ENCODE data around the gene CD244. TPM values are rescaled to one million over a fixed set of nuclear protein-coding genes. Genes with fewer than 3 reads are reported as not detected.

CD244 gene
- polyA plus RNA-seq, 3 donors, result 0.22 to 0.43 (median 0.23) TPM

DNA sequence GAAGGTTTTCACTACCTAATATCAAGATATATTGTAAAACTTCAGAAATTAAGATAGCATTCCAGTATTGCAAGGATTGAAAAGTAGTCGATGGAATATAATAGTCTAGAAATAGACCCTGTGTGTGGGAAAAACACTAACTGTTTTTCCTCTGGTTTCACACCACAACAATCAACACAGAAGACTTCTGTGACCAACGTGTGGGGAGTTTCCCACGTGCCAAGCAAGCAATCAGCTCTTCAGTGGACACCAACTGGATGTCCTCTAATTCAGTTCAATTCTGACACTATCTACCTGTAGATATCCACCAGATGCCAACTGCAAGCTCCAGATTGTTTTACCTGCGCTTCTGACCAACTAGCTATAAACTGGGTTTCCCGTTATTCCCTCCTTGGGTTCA is 12.1 kb downstream of the CD244 start:
- DNase-seq, result no peak

DNA sequence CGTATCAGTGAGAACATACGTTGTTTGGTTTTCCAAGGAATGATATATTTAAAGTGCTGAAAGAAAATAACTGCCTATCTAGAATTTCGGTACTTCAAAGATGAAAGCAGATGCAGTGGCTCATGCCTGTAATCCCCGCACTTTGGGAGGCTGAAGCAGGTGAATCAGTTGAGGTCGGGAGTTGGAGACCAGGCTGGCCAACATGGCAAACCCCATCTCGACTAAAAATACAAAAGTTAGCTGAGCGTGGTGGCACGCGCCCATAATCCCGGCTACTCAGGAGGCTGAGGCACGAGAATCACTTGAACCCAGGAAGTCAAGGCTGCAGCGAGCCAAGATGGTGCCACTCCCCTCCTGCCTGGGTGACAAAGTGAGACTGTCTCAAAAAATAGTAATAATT is 16.4 kb downstream of the CD244 start:
- DNase-seq, result no peak

DNA sequence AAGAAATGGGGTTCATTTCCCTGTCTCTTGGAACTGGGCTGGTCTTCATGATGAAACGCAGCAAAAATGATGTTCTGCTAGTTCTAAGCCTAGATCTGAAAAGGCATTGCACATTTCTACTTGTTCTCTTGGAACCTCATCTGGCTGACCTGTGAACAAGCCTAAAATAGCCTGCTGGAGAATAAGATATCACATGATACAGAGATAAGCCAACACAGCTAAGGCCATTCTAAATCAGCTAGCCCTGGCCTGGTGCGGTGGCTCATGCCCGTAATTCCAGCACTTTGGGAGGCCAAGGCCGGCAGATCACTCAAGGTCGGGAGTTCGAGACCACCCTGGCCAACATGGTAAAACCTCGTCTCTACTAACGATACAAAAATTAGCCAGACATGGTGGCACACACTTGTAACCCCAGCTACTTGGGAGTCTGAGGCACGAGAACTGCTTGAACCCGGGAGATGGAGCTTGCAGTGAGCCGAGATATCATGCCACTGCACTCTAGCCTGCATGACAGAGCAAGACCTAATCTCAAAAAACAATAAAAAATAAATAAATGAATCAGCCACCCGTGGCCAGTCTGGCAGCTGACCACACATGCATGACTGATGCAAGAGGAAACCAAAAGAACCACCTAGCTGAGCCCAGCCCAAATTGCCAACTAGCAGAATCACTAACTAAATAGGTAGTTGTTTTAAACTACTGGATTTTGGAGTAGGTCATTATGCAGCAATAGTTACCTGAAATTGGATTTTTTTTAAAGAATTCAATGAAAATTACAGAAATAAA is 18.0 kb downstream of the CD244 start:
- no peak for DNase-seq

DNA sequence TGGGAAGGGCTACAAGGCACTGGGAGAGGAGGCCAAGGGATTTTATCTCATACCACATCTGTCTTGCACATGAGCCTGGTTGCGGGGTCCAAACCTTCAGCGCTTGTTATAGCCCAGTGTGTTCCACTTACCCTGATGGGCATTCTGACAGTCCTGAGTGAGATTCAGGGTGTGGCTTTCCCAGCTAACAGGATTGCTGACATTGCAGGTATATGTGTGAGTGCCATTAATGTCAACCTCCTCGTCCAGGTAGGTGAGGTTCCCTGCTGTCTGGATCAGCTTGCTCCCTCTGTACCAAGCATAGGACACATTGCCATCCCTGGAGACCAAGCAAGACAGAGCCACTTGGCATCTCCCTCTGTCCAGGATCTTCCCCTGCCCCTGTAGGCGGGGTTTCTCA is 21.6 kb downstream of the CD244 start:
- DNase-seq, result no peak

DNA sequence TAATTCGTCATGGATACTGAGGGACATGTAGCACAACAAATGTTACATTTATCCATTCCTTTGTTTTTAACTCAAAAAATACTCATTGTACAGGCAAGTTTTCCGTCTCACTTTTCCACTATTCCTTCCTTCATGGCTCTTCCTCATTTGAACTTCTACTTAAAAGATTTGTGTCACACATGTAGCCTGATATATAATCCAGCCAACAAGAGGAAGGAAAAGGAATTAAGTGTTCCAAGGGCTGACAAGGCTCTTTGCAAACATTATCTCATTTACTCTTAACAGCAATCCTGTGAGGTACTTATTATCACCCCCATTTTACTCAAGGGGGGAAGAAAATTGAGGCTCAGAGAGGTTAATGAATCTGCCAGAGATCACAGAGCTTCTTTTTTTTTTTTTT is 22.9 kb downstream of the CD244 start:
- no peak for DNase-seq

DNA sequence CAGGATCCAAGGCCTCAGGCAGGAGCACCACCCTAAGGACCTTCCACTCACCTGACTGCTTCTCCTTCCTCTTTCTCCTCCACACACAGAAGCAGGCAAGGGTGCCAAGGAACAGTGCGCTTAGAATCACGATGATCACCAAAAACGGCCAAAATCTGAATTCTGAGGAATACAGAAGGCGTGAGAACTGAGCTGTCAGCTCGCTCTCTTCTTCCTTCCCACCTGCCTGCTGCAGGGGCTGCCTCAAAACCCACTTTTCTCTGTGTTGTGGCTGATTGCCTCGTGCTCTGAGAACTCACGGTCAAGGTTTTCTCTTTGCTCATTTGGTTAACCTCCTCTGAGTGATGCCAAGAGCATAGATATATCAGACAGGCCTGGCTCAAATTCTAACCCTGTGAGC is 23.8 kb downstream of the CD244 start:
- no peak for DNase-seq

DNA sequence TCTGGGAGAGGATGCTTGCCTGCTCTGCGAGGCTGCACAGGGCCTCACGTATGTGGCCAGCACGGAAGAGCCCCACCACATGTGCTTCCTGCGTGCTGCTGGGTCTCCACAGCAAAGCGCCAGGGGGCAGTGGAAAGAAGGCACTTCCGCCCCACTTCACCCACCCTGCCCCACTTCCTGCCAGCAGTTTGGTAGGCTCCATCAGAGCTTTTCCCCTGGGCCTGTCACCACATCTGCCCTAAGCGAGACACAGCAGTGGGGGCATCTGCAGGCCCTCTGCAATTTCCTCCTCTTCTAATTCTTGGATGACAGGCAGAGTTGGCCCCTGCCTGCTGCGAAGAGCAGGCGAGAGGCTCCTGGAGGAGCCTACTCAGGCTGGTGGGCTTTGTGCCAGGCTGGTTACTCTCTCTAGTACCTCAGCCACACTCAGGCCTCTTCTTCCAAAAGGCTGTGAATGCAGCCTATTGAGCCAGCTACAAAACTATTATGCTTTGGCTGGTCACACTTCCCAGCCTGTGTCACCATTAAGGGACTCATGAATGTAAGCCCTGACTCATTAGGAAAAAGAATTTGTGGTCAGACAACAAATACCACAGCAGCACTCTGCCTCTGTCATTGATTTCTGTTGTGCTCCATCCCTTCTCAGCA is 25.0 kb downstream of the CD244 start:
- no peak for DNase-seq

DNA sequence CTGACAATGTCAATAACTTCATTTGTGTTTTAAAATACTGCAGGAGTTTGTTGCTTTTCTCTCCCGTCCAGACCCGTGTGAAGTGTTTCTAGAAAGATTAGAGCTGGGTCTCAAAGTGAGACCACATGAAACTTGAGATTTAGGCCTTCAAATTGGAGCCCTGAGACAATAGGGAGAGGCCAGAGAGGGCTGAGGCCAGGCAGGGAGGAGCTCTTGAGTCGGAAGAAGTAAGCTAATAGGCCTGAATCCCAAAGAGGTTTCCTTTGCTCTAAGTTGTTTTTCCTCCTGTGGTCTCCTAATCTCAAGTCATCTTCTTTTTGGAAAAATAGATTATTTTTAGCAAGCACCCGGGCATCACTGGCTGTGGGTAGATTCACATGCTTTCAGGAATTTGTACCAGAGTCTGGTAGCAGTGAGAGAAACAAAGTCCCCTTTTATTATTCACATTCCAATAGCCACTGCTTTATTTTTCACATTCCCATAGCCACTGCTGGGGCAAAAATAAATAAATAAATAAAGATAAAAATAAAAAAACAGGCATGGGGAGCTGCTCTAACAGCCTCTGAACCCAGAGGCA is 25.6 kb downstream of the CD244 start:
- DNase-seq, result no peak

DNA sequence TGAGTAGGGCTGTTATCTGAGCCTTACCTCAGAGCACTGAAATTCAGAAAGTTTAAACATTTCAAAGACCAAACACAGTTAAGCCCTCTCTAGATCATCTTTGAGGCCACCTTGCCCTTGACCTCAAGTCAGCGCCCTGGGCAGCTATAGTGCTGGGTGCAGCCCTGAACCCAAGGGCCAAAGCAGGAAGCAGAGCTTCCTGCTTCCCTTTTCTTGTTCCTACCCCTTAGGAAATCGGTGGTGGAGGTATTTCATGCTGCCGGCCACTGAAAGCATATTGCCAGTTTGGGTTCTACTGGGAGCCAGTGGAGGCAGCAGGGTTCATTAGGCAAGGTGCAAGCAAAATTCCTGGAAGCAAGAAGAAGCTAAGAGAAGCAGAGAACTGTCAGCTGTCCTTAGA is 26.1 kb downstream of the CD244 start:
- no peak for DNase-seq

DNA sequence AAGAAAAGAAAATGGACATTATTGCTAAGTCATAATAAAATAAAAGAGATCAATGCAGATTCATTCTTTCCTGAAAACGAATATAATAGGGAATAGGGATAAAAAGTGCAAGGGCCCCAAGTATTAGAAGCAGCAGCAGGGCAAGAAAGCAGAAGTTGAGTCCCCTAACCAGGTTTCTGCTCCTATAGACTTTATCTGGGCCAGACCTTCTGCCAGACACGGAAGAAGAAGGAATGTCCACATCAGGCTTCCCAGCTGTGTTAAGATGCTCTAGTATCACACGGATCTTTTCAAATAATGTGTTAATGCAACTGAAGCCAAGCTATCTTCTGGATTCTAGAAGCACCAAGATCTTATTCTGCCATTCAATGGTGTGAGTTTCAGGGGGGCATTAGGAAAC is 26.9 kb downstream of the CD244 start:
- DNase-seq, result no peak

DNA sequence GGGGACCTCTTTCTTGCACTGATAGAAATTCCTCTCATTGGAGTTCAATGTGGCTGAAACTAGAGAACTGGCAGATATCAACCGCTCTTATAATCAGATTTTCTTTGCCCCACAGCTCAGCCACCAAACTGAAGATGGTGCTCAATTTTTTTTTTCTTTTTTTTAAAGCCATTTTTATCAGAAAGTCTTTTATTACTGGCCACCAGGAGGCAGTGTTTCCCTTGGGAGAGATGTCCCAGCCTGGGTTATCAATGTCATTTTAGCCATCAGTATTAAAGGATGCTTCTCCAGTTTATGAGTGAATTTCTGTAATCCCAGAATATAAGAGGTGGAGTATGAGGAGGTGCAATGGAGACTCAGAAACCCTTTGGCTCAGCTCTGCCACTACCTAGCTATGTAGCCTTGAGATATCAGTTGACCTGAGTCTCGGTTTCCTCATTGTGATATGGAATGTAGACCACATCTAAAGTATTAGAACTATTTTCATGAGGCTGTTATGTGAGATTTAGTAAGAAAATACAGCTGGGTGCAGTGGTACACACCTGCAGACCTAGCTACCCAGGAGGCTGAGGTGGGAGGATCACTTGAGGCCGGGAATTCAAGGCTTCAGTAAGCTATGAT is 27.6 kb downstream of the CD244 start:
- peak; percentile 12 for DNase-seq

DNA sequence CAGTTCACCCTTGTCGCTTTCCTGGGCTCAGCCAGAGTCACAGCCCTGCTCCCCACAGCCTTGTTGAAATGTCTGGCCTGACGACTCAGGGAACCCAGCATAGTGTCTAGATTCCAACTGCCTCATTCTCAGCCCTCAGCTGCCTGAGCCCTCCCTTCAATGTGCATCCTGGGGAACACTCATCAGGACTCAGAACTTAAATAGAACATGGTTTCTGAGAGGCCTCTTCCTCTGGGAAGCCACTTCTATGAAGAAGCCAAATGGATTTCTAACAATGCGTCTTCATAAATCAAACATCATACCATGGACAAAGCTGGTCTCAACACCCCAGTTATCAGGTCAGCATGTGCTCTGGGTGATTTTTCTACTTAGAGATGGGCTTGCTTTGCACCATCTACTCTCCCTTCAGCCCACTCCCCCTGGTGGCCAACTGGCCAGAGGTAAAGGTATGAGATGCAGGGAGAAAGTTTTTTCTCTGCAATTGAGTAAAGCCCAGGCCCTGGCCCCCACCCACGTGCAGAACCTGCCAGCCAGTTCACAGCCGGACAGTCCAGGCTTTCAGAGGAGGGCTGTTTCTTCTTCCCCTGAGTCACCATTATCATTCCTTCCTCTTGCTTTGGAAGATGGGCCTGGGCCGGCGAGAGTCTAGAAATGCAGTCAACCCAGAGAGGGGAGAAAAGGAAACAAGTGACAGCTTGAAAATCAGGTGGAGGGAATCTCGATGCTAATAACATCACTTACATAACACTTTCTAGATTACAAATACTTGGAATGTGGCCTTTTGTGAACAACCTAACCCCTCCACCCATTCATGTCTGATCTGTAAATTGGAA is 32.1 kb downstream of the CD244 start:
- peak; percentile 38 for DNase-seq

DNA sequence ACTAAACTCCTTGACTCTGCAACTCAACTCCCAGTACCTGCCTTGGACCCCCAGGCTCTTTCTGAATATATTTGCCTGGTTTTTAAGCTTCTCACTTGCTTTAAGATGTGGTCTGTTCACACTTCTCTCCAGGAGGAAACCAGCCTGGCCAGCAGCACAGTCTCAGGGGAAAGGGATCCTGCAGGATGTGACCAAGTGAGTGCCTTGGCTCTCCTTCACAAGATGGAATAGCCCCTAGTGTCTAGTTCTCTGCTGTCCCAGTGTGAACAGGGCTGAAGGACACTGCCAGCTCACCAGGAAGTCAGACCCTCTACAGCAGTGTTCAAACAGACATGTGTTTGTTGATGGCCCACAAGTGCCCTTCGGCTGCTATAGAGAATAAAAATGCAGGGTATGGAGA is 32.9 kb downstream of the CD244 start:
- no peak for DNase-seq

DNA sequence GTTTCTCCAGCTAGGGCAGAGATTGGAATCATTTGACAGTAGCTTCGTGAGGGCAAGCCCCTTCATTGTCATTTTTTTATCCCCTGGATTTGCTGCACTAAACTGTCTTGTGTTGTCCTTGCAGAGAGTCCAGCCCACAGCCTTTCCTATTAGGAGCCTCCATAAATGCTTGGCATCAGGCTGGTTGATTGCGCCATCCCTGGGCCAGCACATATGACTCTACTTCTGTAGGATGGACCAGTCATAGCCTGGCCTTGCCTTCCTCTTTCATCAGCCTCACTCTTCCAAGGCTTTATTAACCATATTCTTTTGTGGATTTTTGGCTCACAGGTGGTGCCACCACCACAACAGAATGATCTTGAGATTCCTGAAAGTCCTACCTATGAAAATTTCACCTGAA is 35.3 kb downstream of the CD244 start:
- no peak for DNase-seq

DNA sequence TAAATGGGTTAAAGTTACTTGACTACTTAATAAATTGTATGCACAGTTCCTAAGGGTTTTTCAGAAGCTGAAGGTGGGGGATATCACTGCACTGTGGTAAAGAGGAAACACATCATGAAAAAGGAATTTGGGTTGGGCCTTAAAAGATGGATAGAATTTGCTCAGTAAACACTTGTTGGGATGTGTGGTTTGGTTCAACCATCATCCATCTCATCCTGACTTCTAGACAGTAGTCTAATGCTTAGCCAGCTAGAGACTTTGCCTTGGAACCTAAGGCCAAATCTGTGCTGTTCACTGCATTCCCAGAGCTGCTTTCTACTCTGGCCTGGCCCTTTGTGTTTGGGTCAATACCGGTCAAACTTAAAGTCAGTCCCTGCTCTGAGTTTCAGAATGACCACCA is 36.1 kb downstream of the CD244 start:
- no peak for DNase-seq

DNA sequence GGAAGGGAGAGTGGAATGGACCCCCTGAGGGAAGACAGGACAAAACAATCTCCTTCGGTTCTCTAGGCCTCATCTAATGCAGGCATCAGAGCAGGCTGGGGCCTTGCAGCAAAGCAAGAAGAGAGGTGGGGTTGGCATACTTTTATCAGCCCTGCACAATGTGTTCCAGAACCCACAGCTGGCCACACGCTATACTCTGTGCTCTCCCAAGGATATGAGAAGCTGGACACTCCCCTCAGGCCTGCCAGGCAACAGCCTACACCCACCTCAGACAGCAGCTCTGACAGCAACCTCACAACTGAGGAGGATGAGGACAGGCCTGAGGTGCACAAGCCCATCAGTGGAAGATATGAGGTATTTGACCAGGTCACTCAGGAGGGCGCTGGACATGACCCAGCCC is 39.4 kb downstream of the CD244 start:
- DNase-seq, result no peak

DNA sequence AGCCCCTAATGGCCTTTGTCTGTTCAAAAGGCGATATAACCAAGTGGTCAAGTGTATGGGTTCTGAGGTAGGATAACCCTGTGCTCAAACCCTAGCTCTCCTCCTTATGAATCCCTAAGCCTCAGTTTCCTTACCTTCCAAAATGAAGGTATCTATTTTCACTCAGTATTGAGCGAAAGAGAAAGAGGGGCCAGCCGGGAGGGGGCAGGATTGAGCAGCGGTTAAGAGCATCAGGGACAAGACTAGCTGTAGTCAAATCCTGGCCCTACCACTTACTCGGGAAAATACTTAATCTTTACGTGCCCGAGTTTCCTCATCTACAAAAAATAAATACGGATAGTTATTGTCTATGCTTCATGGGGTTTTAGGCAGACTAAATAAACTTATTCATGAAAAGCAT is 41.1 kb downstream of the CD244 start:
- DNase-seq, result no peak

DNA sequence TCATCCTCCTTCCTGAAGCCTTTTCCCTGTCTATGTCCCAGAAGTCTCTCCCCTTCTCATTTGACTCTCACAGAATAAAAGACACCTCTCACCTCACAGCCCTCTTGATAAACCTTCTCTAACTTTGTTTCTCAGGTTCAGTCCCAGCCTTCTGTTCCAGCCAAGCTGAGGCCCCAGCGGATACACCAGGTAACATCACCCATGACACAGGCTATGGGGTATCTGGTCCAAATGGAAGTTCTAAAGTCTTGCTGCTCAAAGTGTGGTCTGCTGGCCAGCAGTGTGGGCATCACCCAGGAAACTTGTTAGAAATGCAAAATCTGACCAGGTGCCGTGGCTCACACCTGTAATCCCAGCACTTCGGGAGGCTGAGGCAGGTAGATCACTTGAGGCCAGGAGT is 43.5 kb downstream of the CD244 start:
- no peak for DNase-seq

DNA sequence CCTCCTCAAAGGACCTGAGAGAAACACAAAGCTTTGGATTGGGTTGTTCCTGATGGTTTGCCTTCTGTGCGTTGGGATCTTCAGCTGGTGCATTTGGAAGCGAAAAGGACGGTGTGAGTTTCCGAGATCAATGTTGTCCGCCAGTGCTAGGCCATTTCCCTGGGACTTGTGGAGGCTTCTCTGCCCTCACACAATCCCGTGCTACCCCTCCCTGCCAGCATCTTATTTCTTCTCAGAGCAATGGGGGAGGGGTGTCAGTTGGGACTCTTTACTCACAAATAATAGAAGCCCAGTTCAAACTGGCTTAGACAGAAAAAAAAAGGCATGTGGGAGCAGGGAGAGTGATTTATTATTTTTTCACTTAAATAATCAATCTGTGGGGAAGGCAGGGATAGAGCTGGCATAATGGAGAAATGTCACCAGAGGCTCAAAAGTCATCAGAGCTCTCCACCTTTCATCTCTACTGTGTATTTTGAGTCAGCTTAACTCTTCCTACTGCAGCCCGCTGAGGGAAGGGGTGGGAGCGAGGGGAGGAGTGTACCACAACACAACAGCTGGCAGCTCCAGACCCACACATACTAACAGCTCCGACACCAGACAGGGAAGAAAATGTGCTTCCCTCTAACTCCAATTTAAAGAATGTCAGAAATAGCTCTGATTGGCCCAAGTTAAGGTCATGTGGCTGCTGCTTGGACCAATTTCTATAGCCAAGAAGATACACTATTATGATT is 44.3 kb downstream of the CD244 start:
- DNase-seq, result no peak

DNA sequence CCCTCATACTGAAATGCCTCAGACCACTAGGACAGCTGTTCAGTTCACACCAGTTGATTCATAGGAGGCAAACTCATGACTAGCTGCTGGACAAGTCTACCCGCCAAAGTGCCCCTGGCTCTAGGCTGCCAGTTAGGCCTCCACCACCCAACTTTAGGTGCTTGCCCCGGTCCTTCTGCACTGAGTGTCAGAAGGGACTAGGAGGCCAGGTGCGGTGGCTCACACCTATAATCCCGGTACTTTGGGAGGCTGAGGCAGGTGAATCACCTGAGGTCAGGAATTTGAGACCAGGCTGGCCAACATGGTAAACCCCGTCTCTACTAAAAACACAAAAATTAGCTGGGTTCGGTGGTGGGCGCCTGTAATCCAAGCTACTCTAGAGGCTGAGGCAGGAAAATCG is 47.8 kb downstream of the CD244 start:
- no peak for DNase-seq

DNA sequence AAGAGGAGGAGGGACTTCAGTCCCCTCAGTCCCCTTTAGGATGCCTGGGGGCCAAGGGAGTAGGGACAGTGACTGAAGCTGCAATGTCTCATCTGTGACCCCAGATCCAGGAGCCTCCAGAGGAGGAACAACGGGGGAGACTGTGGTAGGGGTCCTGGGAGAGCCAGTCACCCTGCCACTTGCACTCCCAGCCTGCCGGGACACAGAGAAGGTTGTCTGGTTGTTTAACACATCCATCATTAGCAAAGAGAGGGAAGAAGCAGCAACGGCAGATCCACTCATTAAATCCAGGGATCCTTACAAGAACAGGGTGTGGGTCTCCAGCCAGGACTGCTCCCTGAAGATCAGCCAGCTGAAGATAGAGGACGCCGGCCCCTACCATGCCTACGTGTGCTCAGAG is 48.4 kb downstream of the CD244 start:
- DNase-seq, result no peak

Data from renal pelvis (tissue), 4 donors.